ENCODE data around the gene MAP1LC3B. TPM values are rescaled to one million over a fixed set of nuclear protein-coding genes. Genes with fewer than 3 reads are reported as not detected.

The MAP1LC3B gene
- total RNA-seq, 6 experiments from 2014 or later = 81.3 to 112 (median 85.4) TPM

DNA sequence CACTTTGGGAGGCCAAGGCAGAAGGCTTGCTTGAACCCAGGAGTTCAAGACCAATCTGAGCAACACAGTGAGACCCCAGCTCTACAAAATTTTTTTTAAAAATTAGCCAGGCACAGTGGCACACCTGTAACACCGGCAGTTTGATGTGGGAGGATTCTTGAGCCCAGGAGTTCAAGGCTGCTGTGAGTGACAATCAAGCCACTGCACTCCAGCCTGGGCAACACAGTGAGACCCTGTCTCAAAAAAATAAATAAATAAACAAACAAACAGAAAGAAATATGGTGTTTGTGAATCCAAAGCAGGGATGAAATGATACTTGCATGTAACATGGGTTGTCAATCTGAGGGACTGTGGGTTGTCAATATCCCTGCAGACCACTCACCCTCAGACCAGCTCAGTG, 25.2 kb upstream of the MAP1LC3B start:
- TF ChIP-seq, protein P1, sequence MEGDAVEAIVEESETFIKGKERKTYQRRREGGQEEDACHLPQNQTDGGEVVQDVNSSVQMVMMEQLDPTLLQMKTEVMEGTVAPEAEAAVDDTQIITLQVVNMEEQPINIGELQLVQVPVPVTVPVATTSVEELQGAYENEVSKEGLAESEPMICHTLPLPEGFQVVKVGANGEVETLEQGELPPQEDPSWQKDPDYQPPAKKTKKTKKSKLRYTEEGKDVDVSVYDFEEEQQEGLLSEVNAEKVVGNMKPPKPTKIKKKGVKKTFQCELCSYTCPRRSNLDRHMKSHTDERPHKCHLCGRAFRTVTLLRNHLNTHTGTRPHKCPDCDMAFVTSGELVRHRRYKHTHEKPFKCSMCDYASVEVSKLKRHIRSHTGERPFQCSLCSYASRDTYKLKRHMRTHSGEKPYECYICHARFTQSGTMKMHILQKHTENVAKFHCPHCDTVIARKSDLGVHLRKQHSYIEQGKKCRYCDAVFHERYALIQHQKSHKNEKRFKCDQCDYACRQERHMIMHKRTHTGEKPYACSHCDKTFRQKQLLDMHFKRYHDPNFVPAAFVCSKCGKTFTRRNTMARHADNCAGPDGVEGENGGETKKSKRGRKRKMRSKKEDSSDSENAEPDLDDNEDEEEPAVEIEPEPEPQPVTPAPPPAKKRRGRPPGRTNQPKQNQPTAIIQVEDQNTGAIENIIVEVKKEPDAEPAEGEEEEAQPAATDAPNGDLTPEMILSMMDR (IDR thresholded peaks at IDR 0.05) = no peak
- Mint-ChIP-seq H3K4me3 (no peak overlapping the region), H3K4me1 (ENCODE audit: low read depth) (peaks cover 35% of the 10 kb centered on the region), H3K9me3 (no peaks in the 10 kb centered on the region), H3K27me3 (ENCODE audit: insufficient read depth) (no peaks in the 10 kb centered on the region; the same call in 1 of the 2 replicates), H3K27ac (no peak overlapping the region), H3K36me3 (ENCODE audit: low read depth) (no peaks in the 10 kb centered on the region; the same call in 1 of the 2 replicates)
- no peak for DNase-seq

DNA sequence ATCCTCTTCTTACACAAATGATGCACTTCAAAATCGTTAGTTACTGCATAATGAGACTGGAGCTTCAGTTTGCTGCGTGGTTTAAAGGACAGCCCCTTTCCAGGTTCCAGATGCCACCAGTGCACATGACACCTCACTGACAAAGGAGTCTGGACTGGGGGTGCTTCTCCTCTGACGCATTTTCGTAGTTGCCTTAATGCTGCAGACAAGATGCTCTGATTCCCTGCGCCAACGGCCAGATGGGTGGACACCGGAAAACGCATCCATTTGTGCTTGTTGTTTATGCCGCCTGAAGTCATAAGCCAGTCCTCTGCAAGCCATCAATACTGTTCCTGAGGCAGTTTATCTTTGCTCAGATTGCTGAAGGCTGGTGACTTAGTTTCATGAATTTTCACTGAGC, 24.6 kb upstream of the MAP1LC3B start:
- Mint-ChIP-seq H3K36me3 (ENCODE audit: low read depth) (no peaks in the 10 kb centered on the region; the same call in 1 of the 2 replicates), H3K27ac (no peak overlapping the region), H3K4me1 (ENCODE audit: low read depth) (peaks cover 35% of the 10 kb centered on the region), H3K9me3 (no peaks in the 10 kb centered on the region), H3K27me3 (ENCODE audit: insufficient read depth) (no peaks in the 10 kb centered on the region; the same call in 1 of the 2 replicates), H3K4me3 (no peak overlapping the region)
- DNase-seq = no peak
- TF ChIP-seq, protein P1 (IDR thresholded peaks at IDR 0.05) = no peak

DNA sequence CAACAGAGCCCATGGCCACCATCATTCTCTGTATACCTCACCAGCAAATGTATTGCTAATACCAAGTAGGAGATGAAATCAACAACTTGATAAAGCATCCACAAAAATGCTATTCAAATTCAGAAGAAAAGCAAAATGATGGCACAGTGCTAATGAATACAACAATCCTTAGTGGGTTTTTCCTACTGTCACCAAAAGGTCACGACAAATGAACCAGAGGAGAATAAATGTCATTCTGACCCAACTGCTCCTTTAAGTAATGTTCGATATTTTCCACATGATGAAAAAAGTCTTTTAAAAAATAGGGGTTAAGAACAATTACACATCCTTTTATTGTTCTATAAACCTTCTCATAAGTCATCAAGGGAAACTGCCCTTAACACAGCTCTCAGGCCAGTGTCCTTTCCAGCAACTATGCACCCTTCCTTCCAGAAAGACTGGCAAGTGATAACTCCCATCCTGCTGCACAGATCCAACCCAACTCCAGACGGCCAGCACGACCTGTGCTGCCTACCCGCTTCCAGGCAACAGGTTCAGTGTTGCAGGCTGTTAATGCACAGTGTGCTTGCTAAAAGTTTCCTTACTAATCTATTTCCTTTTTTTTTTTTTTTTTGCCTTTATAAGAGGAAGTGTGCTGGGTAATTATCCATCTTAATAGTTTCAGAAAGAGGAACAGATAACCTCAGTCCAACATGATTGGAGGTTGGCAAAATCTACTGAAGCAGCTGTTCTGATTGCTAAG, 23.9 kb upstream of the MAP1LC3B start:
- peaks cover 35% of the 10 kb centered on the region for H3K4me1 Mint-ChIP-seq (ENCODE audit: low read depth)
- H3K27ac Mint-ChIP-seq = no peak overlapping the region
- H3K4me3 Mint-ChIP-seq = no peak overlapping the region
- no peak for DNase-seq
- H3K9me3 Mint-ChIP-seq = no peaks in the 10 kb centered on the region
- H3K36me3 Mint-ChIP-seq (ENCODE audit: low read depth) = no peaks in the 10 kb centered on the region; the same call in 1 of the 2 replicates
- H3K27me3 Mint-ChIP-seq (ENCODE audit: insufficient read depth) = no peaks in the 10 kb centered on the region; the same call in 1 of the 2 replicates
- TF ChIP-seq, protein P1 (IDR thresholded peaks at IDR 0.05) = no peak

DNA sequence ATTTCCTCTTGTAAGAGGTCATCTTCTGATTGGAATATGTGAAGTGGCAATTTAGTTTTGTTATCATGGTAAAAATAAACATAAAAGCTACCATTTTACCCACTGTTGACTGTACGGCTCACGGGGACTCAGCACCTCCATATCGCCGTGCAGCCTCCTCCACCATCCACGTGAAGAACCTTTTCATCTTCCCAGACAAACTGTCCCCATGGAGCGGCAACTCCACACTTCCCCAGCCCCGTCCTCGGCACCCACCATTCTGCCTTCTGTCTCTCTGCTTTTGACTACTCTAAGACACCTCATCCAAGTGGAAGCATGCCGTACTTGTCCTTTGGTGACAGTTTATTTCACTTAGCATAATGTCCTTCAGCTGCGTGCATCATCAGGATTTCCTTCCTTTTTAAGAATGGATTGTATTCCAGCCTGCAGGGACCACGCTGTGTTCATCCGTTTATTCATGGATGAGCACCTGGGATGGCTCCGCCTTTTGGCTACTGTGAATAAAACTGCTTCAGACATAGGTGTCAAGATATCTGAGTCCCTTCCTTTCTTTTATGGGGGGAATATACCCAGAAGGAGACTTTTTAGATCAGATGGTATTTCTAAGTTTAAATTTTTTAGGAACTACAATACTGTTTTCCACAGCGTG, 22.9 kb upstream of the MAP1LC3B start:
- no peak for DNase-seq
- Mint-ChIP-seq H3K27ac (no peak overlapping the region), H3K4me1 (ENCODE audit: low read depth) (peaks cover 24% of the 10 kb centered on the region), H3K27me3 (ENCODE audit: insufficient read depth) (no peaks in the 10 kb centered on the region; the same call in 1 of the 2 replicates), H3K36me3 (ENCODE audit: low read depth) (no peaks in the 10 kb centered on the region; the same call in 1 of the 2 replicates), H3K4me3 (no peak overlapping the region), H3K9me3 (no peaks in the 10 kb centered on the region)
- TF ChIP-seq, protein P1 (IDR thresholded peaks at IDR 0.05) = no peak

DNA sequence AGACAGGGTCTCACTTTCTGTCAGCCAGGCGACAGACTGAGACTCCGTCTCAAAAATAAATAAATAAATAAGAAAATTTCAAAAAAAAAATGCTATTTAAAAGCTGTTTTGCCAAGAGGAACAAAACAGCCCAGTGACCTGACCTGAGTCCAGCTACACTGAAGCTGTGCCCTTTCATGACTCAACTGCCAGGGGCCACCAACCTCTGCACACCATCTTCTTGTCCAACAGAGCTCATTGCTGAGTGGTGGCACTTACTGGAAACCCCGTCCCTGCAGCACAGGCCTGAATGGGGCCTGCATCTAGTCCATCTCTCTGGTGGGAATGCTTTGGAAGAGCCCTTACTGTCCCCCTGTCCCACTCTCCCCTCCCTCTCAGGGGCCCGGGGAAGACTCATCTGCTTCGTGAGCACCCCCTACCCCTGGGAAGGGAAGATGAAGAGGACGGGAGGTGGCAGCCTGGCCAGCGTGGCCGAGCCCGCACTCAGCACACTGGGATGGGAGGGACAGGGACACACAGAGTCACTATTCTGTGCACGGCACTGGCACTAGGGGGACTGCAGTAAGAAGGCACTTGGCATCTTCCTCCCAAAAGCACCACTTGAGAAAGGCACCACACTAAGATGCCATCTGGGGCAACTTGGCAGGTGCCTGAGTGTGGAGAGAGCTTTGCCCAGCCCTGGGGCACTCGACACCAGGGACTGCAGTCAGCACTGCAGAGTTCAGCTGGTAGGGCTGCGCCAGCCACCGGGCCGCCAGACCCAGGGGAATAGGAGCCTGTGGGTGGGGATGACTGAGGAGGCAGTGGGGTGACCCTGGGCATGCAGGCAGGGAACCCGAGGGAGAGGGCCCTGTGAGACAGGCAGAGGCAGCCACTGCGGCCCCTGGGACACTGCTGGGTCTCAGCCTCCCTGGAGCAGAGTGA, 22.1 kb upstream of the MAP1LC3B start:
- H3K27me3 Mint-ChIP-seq (ENCODE audit: insufficient read depth) = no peaks in the 10 kb centered on the region; the same call in 1 of the 2 replicates
- H3K36me3 Mint-ChIP-seq (ENCODE audit: low read depth) = no peaks in the 10 kb centered on the region; the same call in 1 of the 2 replicates
- no peak overlapping the region for H3K4me3 Mint-ChIP-seq
- DNase-seq = no peak
- no peaks in the 10 kb centered on the region for H3K9me3 Mint-ChIP-seq
- H3K27ac Mint-ChIP-seq = no peak overlapping the region; the same call in 1 of the 2 replicates
- peaks cover 16% of the 10 kb centered on the region for H3K4me1 Mint-ChIP-seq (ENCODE audit: low read depth)
- TF ChIP-seq, protein P1 (IDR thresholded peaks at IDR 0.05) = no peak

Data from HFFc6 (cell line).